HG02588 (cell line): ENCODE data around the gene SRSF4.
"Not testable (repeated sequence)": the region's sequence is repeated elsewhere in the genome, so short reads cannot be mapped to it uniquely, and the experiment has no call there.

ENCODE experiments used
- ATAC-seq: cut with Tn5 transposase; IDR thresholded peaks from one replicate; pipeline ENCODE4 v1.9.1; 2021; ENCODE audit warnings: mild to moderate bottlenecking, moderate library complexity; ENCODE audit not compliant: unreplicated experiment

The SRSF4 gene

GRCh38 chr1:29166291-29166878 lies 15.3 kb downstream of the SRSF4 start:
- ATAC-seq, result no peak

GRCh38 chr1:29164588-29164987 lies 17.1 kb downstream of the SRSF4 start:
- ATAC-seq, result no peak

- no peak for ATAC-seq
These were observed 19.1 kb downstream of the SRSF4 start for GRCh38 chr1:29162476-29163138.

- ATAC-seq, result no peak
These were observed 19.7 kb downstream of the SRSF4 start for GRCh38 chr1:29162025-29162424.

GRCh38 chr1:29159773-29160172 lies 21.9 kb downstream of the SRSF4 start:
- ATAC-seq, result no peak

GRCh38 chr1:29157269-29157601 lies 24.5 kb downstream of the SRSF4 start:
- no peak for ATAC-seq

- no peak for ATAC-seq
These were observed 25.0 kb downstream of the SRSF4 start for GRCh38 chr1:29156543-29157268.

GRCh38 chr1:29152046-29152805 lies 29.5 kb downstream of the SRSF4 start:
- no peak for ATAC-seq

- not testable (repeated sequence) for ATAC-seq
These were observed 31.4 kb downstream of the SRSF4 start for GRCh38 chr1:29150346-29150745.

- no peak for ATAC-seq
These were observed 32.8 kb downstream of the SRSF4 start for GRCh38 chr1:29148656-29149491.

- ATAC-seq, result no peak
These were observed 35.8 kb downstream of the SRSF4 start for GRCh38 chr1:29145739-29146437.

GRCh38 chr1:29144178-29144577 lies 37.5 kb downstream of the SRSF4 start:
- ATAC-seq, result no peak

GRCh38 chr1:29142714-29143113 lies 39.0 kb downstream of the SRSF4 start:
- ATAC-seq, result no peak

- ATAC-seq, result no peak
These were observed 45.2 kb downstream of the SRSF4 start for GRCh38 chr1:29136391-29136915.

- ATAC-seq, result no peak
These were observed 47.0 kb downstream of the SRSF4 start for GRCh38 chr1:29134695-29135028.

GRCh38 chr1:29133861-29134694 lies 47.6 kb downstream of the SRSF4 start:
- no peak for ATAC-seq

GRCh38 chr1:29131056-29131455 lies 50.6 kb downstream of the SRSF4 start:
- ATAC-seq, result not testable (repeated sequence)

- no peak for ATAC-seq
These were observed 51.8 kb downstream of the SRSF4 start for GRCh38 chr1:29129916-29130315.

- no peak for ATAC-seq
These were observed 53.0 kb downstream of the SRSF4 start for GRCh38 chr1:29128739-29129138.
